Measurements from ENCODE around the gene LGALS3BP. TPM values are rescaled to one million over a fixed set of nuclear protein-coding genes. Genes with fewer than 3 reads are reported as not detected.

Gene LGALS3BP
- total RNA-seq, 2 donors from 2014 or later = 23.3 to 71.4 TPM

DNA sequence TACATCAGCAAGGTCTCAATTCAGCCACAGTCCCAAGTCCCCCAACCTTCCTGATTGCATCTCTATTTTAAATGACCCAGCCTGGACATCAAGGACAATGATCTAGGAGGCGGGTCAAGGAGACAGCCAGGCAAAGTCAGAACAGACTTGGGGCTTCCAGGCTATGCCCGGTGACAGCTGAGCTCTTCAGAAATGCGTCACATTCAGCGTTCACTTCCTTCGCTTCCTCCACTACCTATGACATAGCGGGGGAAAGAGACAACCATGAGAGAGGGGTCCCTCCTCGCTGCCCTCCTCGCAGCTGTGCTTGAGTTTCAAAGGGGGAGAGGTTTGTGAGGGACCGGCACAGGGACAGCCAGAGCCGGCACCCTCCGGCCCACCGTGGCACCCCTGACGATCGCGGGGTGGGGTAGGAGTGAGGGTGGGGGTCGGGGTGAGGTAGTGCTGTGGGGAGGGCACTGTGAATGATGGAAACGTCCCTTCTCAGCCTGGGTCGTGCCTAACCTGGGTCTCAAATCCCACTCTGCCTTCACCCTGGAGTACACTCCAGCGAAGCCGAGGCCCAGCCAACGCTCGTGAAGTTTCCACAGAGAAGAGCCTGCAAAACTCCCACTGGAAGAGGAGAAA lies 12.3 kb upstream of the LGALS3BP start:
- no peaks in the 10 kb centered on the region for H3K27me3 Mint-ChIP-seq (ENCODE audit: insufficient read depth)
- DNase-seq = peak; percentile 31
- 93 to 94% methylated on average over 8 to 22 of the region's 22 CpGs for WGBS, 2 experiments (ENCODE audit: insufficient coverage in 1 of 2, insufficient read length in 1 of 2)

DNA sequence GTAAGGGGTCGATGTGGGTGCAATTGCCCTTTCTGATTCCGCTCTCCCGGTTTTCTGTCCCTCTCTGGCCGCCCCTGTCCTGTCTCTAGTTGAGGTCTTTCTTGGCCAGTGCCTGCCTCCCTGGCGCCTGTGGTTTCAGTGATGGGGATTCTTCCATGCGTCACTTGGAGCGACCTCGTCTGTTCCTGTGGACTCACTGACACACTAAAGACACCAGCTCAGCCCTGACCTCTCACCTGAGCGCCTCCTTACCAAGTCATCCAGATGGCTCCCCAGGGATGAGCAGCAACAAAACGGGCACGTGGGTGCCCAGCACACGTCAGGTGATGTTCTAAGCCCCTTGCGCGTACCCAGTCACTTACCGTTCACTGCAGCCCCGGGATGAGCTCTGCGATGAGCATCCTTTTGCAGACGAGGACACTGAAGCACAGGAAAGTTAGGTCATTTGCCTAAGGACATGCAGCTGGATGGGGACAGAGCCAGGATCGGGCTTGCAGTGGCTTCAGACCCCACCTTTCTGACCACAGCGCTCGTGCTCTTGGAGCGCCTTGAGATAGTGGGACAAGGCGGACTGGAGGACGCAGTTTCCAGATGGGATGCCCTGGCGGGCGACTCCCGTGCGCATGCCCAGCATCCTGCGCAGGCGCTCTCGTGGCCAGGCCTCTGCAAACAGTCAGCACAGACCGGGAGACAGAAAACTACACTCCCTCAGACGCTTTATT lies 11.5 kb upstream of the LGALS3BP start:
- DNase-seq = peak; percentile 44
- Histone ChIP-seq H3K4me3 (ENCODE audit: low read length) (no peak overlapping the region), H3K27ac (ENCODE audit: low read depth, low read length) (no peak overlapping the region), H3K36me3 (ENCODE audit: control insufficient read depth, insufficient read depth, low read length) (peaks cover 38% of the 10 kb centered on the region), H3K9ac (ENCODE audit: extremely low read depth, low read length, poor library complexity, severe bottlenecking) (no peak overlapping the region), H3K27me3 (ENCODE audit: control insufficient read depth, insufficient read depth, low read length, poor library complexity, severe bottlenecking) (no peaks in the 10 kb centered on the region), H3K4me1 (ENCODE audit: control insufficient read depth, insufficient read depth, low read length) (peaks cover 5% of the 10 kb centered on the region), H3K9me3 (ENCODE audit: control insufficient read depth, low read length) (no peaks in the 10 kb centered on the region)
- no peak overlapping the region for H3K4me3 Mint-ChIP-seq
- 94 to 98% methylated on average over 31 to 33 of the region's 33 CpGs for WGBS, 2 experiments (ENCODE audit: insufficient coverage in 1 of 2, insufficient read length in 1 of 2)
- no peaks in the 10 kb centered on the region for H3K27me3 Mint-ChIP-seq (ENCODE audit: insufficient read depth)
- H3K9me3 Mint-ChIP-seq = no peaks in the 10 kb centered on the region
- H3K27ac Mint-ChIP-seq = no peak overlapping the region
- TF ChIP-seq, protein P1, sequence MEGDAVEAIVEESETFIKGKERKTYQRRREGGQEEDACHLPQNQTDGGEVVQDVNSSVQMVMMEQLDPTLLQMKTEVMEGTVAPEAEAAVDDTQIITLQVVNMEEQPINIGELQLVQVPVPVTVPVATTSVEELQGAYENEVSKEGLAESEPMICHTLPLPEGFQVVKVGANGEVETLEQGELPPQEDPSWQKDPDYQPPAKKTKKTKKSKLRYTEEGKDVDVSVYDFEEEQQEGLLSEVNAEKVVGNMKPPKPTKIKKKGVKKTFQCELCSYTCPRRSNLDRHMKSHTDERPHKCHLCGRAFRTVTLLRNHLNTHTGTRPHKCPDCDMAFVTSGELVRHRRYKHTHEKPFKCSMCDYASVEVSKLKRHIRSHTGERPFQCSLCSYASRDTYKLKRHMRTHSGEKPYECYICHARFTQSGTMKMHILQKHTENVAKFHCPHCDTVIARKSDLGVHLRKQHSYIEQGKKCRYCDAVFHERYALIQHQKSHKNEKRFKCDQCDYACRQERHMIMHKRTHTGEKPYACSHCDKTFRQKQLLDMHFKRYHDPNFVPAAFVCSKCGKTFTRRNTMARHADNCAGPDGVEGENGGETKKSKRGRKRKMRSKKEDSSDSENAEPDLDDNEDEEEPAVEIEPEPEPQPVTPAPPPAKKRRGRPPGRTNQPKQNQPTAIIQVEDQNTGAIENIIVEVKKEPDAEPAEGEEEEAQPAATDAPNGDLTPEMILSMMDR (conservative IDR thresholded peaks at IDR 0.05) = no peak
- H3K36me3 Mint-ChIP-seq (ENCODE audit: low read depth) = peaks cover 57% of the 10 kb centered on the region
- peaks cover 8% of the 10 kb centered on the region for H3K4me1 Mint-ChIP-seq

More for the DNA sequence above, 12.3 kb upstream of the LGALS3BP start:
- no peak overlapping the region for H3K27ac ChIP-seq (ENCODE audit: low read depth, low read length)
- peaks cover 47% of the 10 kb centered on the region for H3K36me3 ChIP-seq (ENCODE audit: control insufficient read depth, insufficient read depth, low read length)
- Mint-ChIP-seq H3K9me3 (no peaks in the 10 kb centered on the region), H3K4me1 (no peaks in the 10 kb centered on the region), H3K4me3 (no peak overlapping the region), H3K27ac (no peak overlapping the region), H3K36me3 (ENCODE audit: low read depth) (peaks cover 65% of the 10 kb centered on the region)
- no peak overlapping the region for H3K4me3 ChIP-seq (ENCODE audit: low read length)
- no peaks in the 10 kb centered on the region for H3K27me3 ChIP-seq (ENCODE audit: control insufficient read depth, insufficient read depth, low read length, poor library complexity, severe bottlenecking)
- H3K9me3 ChIP-seq (ENCODE audit: control insufficient read depth, low read length) = no peaks in the 10 kb centered on the region
- TF ChIP-seq, protein P1 (conservative IDR thresholded peaks at IDR 0.05) = no peak
- H3K4me1 ChIP-seq (ENCODE audit: control insufficient read depth, insufficient read depth, low read length) = no peaks in the 10 kb centered on the region
- no peak overlapping the region for H3K9ac ChIP-seq (ENCODE audit: extremely low read depth, low read length, poor library complexity, severe bottlenecking)

DNA sequence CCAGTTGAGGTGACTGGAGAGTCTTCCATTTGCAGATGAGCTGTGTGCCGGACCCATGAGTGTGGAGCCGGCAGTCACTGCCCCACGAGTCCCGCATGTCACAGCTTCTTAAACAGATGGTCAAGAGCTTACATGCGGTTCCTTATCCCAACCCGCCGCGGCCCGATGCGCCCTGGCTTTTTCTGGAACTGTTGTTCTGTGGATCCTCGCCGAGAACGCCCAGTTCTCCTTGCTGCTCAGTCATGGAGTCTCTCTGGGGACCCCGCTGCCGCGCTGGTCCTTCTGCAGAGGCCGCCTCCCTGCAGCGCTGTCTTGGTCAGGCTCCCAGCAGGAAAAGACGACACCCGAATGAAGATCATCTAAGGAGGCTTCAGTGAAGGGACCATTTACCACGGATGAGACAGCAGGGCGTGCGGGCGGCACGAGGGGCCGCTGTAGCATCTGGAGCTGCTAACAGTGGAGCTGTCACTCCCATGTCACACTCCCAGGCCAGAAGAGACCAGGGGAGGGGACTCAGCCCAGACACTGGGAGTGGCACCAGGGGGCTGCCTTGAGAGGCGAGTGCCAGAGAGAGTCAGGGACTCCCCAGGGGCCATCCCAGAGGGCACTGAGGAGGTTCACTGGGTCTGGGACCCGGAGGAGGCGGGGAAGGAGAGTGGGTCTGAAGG lies 10.8 kb upstream of the LGALS3BP start:
- H3K4me1 ChIP-seq (ENCODE audit: control insufficient read depth, insufficient read depth, low read length) = peaks cover 5% of the 10 kb centered on the region
- H3K9ac ChIP-seq (ENCODE audit: extremely low read depth, low read length, poor library complexity, severe bottlenecking) = no peak overlapping the region
- no peaks in the 10 kb centered on the region for H3K9me3 Mint-ChIP-seq
- TF ChIP-seq, protein P1 (conservative IDR thresholded peaks at IDR 0.05) = no peak
- no peak for DNase-seq
- no peak overlapping the region for H3K4me3 Mint-ChIP-seq
- peaks cover 52% of the 10 kb centered on the region for H3K36me3 Mint-ChIP-seq (ENCODE audit: low read depth)
- H3K27me3 Mint-ChIP-seq (ENCODE audit: insufficient read depth) = no peaks in the 10 kb centered on the region
- H3K27me3 ChIP-seq (ENCODE audit: control insufficient read depth, insufficient read depth, low read length, poor library complexity, severe bottlenecking) = no peaks in the 10 kb centered on the region
- no peak overlapping the region for H3K27ac Mint-ChIP-seq
- no peak overlapping the region for H3K27ac ChIP-seq (ENCODE audit: low read depth, low read length)
- H3K9me3 ChIP-seq (ENCODE audit: control insufficient read depth, low read length) = no peaks in the 10 kb centered on the region
- no peak overlapping the region for H3K4me3 ChIP-seq (ENCODE audit: low read length)
- H3K4me1 Mint-ChIP-seq = peaks cover 11% of the 10 kb centered on the region
- peaks cover 37% of the 10 kb centered on the region for H3K36me3 ChIP-seq (ENCODE audit: control insufficient read depth, insufficient read depth, low read length)
- WGBS, 2 experiments (ENCODE audit: insufficient coverage in 1 of 2, insufficient read length in 1 of 2) = 95 to 96% methylated on average over 21 to 29 of the region's 29 CpGs
